Testis (tissue), 3 donors: ENCODE measurements around the gene RCL1. TPM values are rescaled to one million over a fixed set of nuclear protein-coding genes. Genes with fewer than 3 reads are reported as not detected.
A peak's percentile ranks its signal among the peaks of the same experiment; 100 is the strongest.

ENCODE experiments used
- DNase-seq: peaks from one replicate; pipeline ENCODE4 v3.0.0-alpha.2; 2019
- H3K27ac ChIP-seq, 2 donors: fragments of 200-600 bp; sonication (generic); one replicate each; pipeline ENCODE4 v1.5.1; 2019
- H3K27me3 ChIP-seq: fragments of 200-600 bp; sonication (generic); one replicate; pipeline ENCODE4 v1.5.1; 2019
- H3K36me3 ChIP-seq: fragments of 200-600 bp; sonication (generic); one replicate; pipeline ENCODE4 v1.5.1; 2017; ENCODE audit warnings: low read depth; ENCODE audit errors: missing control alignments
- H3K4me1 ChIP-seq: fragments of 200-600 bp; sonication (generic); one replicate; pipeline ENCODE4 v1.5.1; 2019
- H3K4me3 ChIP-seq, 2 donors: fragments of 200-600 bp; sonication (generic); one replicate each; pipeline ENCODE4 v1.5.1; 2017 to 2019
- H3K9me3 ChIP-seq: fragments of 200-600 bp; sonication (generic); one replicate; pipeline ENCODE4 v1.5.1; 2017
- POLR2A ChIP-seq: fragments of 450-650 bp; IDR thresholded peaks from one replicate; pipeline ENCODE4 v1.6.1; 2017; ENCODE audit warnings: antibody characterized with exemption, mild to moderate bottlenecking, moderate library complexity
- WGBS, 2 donors: methylation state at CpG; one replicate each; pipeline ENCODE4 v1.1.5; 2018; 5-methylcytosine and 5-hydroxymethylcytosine counted together
- intact Hi-C: fragments of 100-400 bp; cut with DNase I; formaldehyde crosslinking; loops from one replicate; pipeline ENCODE4 v1.15.1; 2023; ENCODE audit warnings: low total_unique reads
- polyA plus RNA-seq: library from polyadenylated mRNA; stranded (reverse); fragments of 350-450 nt; fragmentation: Illumina TruSeq; extraction: RNeasy Lipid Tissue Mini Kit (QIAGEN cat#74804); gene quantifications from one replicate; pipeline ENCODE4 v1.2.3, GENCODE V29; 2014; ENCODE audit warnings: low read depth, low replicate concordance; ENCODE audit not compliant: insufficient read depth
- total RNA-seq, 2 donors: library from RNA; depleted of rRNA; stranded (reverse); fragments of >200 nt; gene quantifications; one replicate each; pipeline ENCODE4 v1.2.3, GENCODE V29; 2016
- TF ChIP-seq, protein P1 (sequence below), 3 experiments: fragments of 450-650 bp in 2 of 3; fragments of 200-600 bp in 1 of 3; sonication (generic) in 1 of 3; IDR thresholded peaks; one replicate each; pipeline ENCODE4 v1.5.1; 2016 to 2019; ENCODE audit warnings: antibody characterized with exemption in 3 of 3, mild to moderate bottlenecking in 2 of 3, moderate library complexity in 1 of 3

The RCL1 gene
- total and polyA plus RNA-seq, 3 donors from 2014 or later, result 27.2 to 37.9 (median 28.9) TPM

DNA sequence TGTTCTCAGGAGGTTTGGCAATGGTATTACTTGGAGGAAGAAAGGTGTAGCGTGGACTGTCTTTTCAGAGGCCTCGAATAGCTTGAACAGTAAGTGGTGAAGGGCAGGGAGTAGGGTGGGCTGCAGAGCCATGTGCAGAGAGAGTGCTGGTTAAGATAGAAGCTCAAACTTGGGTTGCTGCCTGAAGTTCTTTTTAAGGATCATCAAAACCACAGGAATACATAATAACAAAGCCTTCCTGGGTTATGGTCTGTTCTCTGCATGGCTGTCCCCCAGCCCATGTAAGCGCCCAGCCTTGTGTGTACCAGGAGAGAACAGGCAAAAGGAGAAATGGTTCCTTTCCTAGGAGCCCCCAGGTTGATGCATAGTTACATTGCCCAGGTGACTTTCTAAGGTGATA, 43.9 kb downstream of the RCL1 start:
- TF ChIP-seq, protein P1, sequence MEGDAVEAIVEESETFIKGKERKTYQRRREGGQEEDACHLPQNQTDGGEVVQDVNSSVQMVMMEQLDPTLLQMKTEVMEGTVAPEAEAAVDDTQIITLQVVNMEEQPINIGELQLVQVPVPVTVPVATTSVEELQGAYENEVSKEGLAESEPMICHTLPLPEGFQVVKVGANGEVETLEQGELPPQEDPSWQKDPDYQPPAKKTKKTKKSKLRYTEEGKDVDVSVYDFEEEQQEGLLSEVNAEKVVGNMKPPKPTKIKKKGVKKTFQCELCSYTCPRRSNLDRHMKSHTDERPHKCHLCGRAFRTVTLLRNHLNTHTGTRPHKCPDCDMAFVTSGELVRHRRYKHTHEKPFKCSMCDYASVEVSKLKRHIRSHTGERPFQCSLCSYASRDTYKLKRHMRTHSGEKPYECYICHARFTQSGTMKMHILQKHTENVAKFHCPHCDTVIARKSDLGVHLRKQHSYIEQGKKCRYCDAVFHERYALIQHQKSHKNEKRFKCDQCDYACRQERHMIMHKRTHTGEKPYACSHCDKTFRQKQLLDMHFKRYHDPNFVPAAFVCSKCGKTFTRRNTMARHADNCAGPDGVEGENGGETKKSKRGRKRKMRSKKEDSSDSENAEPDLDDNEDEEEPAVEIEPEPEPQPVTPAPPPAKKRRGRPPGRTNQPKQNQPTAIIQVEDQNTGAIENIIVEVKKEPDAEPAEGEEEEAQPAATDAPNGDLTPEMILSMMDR (IDR thresholded peaks at IDR 0.05), result no peak
- DNase-seq, result no peak
- intact Hi-C loops, result no loop called here
- H3K27me3 ChIP-seq, result no peaks in the 10 kb centered on the region
- WGBS, 2 donors, result 94 to 96% methylated on average over 3 of the region's 3 CpGs
- no peak overlapping the region for H3K4me3 ChIP-seq
- no peak overlapping the region for H3K27ac ChIP-seq
- no peaks in the 10 kb centered on the region for H3K36me3 ChIP-seq
- no peaks in the 10 kb centered on the region for H3K9me3 ChIP-seq
- H3K4me1 ChIP-seq, result peaks cover 4% of the 10 kb centered on the region

DNA sequence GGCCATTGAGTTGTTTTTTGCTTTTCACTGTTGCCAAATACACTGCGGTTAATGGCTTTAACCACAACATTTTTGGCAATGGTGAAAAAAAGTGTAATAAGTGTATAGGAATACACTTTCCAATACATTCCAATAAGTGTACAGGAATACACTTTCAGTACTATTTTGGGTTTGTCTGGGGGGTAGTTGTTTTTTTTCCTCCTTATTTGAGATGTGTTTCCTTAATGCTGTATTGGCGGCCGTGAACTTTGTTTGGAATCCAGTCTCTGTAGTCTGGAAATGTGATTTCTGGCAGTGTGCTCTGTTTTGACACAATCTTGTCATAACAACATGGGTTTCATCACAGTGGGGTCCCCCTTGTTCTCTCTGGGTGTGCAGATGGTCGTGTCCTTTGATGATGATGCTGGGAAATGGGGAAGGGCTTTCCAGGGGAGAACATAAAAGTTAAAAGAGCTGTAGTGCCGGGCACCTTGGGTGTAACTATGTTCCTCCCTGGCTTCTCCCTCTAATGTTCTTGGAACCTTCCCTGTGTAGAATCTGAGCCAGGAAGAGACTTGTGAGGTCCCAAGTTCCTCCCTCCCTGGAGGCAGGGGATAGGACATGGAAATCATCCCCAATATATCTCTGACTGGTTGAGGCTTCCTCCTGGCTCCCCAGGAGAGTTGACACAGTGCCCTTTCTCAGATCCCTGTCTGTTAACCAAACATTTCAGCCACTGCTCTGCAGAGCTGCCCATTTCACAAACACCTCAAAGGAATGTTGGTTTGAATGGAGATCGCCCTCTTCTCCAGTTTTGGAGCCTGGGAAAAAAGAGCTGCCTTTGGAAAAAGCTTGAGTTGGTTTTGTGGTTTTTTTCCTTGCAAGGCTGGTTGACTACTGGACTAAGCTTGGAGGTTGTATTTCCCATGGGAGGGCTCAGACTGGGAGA, 44.8 kb downstream of the RCL1 start:
- Histone ChIP-seq H3K9me3 (no peaks in the 10 kb centered on the region), H3K4me1 (peaks cover 4% of the 10 kb centered on the region), H3K27ac (peak overlapping the region in 1 of 2 donors; percentile 42), H3K4me3 (no peak overlapping the region), H3K27me3 (no peaks in the 10 kb centered on the region), H3K36me3 (no peaks in the 10 kb centered on the region)
- no peak for TF ChIP-seq POLR2A
- TF ChIP-seq, protein P1 (IDR thresholded peaks at IDR 0.05), result no peak
- WGBS, 2 donors, result 65 to 71% methylated on average over 6 of the region's 6 CpGs
- intact Hi-C loops, result no loop called here
- peak; percentile 38 for DNase-seq

DNA sequence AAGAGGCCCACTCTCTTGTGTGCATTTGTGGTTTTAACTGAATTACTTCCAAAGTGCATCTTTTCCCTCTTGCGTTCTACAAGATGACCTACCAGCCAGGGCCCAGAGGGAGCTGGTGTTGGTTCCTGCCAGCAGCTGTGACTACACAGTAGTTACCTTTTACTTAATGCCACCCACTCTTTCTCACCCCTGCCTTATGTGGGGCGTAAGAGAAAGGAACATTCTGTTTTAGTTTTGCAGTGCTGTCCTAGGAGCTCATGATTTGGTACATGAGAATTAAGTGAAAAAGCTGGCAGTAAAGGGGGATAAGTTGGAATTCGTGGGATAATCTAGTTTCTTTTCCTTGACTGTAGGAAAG, 45.4 kb downstream of the RCL1 start:
- H3K9me3 ChIP-seq, result no peaks in the 10 kb centered on the region
- 43 to 47% methylated on average over 3 of the region's 3 CpGs for WGBS, 2 donors
- no peak for TF ChIP-seq POLR2A
- TF ChIP-seq, protein P1 (IDR thresholded peaks at IDR 0.05), result no peak
- intact Hi-C loops, result no loop called here
- DNase-seq, result no peak
- peaks cover 4% of the 10 kb centered on the region for H3K4me1 ChIP-seq
- H3K27ac ChIP-seq, result no peak overlapping the region
- H3K4me3 ChIP-seq, result no peak overlapping the region
- H3K36me3 ChIP-seq, result no peaks in the 10 kb centered on the region
- H3K27me3 ChIP-seq, result no peaks in the 10 kb centered on the region

DNA sequence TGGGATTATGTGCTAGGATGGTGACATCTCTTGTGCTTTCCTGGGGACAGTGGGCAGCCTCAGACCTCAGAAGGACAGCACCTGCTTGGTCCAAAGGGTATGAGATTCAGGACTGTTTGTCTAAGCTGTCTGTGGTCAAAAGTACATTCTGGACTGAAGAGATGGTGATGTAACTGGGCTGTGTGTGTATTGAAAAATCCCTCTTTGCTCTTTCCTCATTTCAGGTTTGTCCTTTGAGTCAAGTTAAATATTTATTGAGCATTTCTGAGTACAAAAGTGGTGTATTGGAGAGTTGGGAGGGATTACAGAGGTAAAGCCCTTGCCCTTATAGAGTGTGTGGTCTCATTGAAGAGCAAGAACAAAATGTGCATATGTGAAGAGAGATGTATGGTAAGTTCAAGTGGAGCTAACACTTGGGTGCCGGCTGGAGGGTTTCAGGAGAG, 46.7 kb downstream of the RCL1 start:
- intact Hi-C loops, result no loop called here
- no peaks in the 10 kb centered on the region for H3K36me3 ChIP-seq
- peaks cover 4% of the 10 kb centered on the region for H3K4me1 ChIP-seq
- WGBS, 2 donors, result 92 to 100% methylated on average over 1 of the region's 1 CpG
- H3K27ac ChIP-seq, result no peak overlapping the region
- H3K9me3 ChIP-seq, result no peaks in the 10 kb centered on the region
- TF ChIP-seq, protein P1 (IDR thresholded peaks at IDR 0.05), result no peak
- no peak for TF ChIP-seq POLR2A
- no peak overlapping the region for H3K4me3 ChIP-seq
- H3K27me3 ChIP-seq, result no peaks in the 10 kb centered on the region
- no peak for DNase-seq

DNA sequence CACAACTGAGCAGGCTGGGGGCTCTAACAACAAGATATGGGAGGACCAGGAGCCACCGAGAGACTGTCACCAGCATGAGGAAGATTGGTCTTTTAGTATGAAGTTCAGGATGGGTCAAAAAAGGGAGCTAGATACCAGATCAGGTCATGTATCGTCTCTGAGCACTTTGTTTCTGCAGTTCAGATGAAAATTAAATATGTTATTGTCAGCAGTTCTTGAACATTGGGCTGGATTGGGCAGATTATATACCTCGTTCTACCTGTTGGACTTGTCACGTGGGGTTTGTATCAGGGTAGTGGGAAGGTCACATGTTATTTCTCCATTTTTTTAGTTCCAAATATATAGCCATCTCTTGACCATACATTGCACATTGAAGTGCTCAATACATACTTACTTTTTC, 47.3 kb downstream of the RCL1 start:
- no peak for DNase-seq
- no peak overlapping the region for H3K27ac ChIP-seq
- TF ChIP-seq POLR2A, result no peak
- TF ChIP-seq, protein P1 (IDR thresholded peaks at IDR 0.05), result no peak
- 89 to 96% methylated on average over 4 of the region's 4 CpGs for WGBS, 2 donors
- H3K4me1 ChIP-seq, result peaks cover 4% of the 10 kb centered on the region
- no peaks in the 10 kb centered on the region for H3K36me3 ChIP-seq
- intact Hi-C loops, result no loop called here
- H3K4me3 ChIP-seq, result no peak overlapping the region
- H3K27me3 ChIP-seq, result no peaks in the 10 kb centered on the region
- H3K9me3 ChIP-seq, result no peaks in the 10 kb centered on the region
